ENCODE measurements around the gene CA5B. TPM values are rescaled to one million over a fixed set of nuclear protein-coding genes. Genes with fewer than 3 reads are reported as not detected.

Gene CA5B
- total RNA-seq, 1 donor, result 6.9 TPM

GRCh38 chrX:15761564-15762191 lies 23.6 kb downstream of the CA5B start:
- DNase-seq (ENCODE audit: insufficient read length, low spot score, missing footprints), result peak; percentile 82
- no peak overlapping the region for H2AFZ ChIP-seq (ENCODE audit: low read length)
- no peaks in the 10 kb centered on the region for H3K9me3 ChIP-seq (ENCODE audit: low read depth, low read length)
- H3K4me2 ChIP-seq (ENCODE audit: insufficient read depth, low read length), result no peak overlapping the region
- H3K4me1 ChIP-seq (ENCODE audit: insufficient read depth, low read length), result no peaks in the 10 kb centered on the region
- H3K27ac ChIP-seq (ENCODE audit: low read depth, low read length), result no peak overlapping the region
- no peaks in the 10 kb centered on the region for H4K20me1 ChIP-seq (ENCODE audit: insufficient read depth, low read length)
- H3K79me2 ChIP-seq (ENCODE audit: insufficient read depth, low read length), result no peaks in the 10 kb centered on the region
- no peaks in the 10 kb centered on the region for H3K36me3 ChIP-seq (ENCODE audit: insufficient read depth, low read length)
- no peak overlapping the region for H3K4me3 ChIP-seq (ENCODE audit: insufficient read depth, low read length)
- H3K27me3 ChIP-seq (ENCODE audit: insufficient read depth, low read length), result no peaks in the 10 kb centered on the region
- TF ChIP-seq CTCF (IDR thresholded peaks at IDR 0.05; ENCODE audit: extremely low read depth, low read depth, low read length), result peak; percentile 90

- Histone ChIP-seq H3K27ac (ENCODE audit: low read depth, low read length) (no peak overlapping the region), H3K79me2 (ENCODE audit: insufficient read depth, low read length) (no peaks in the 10 kb centered on the region), H4K20me1 (ENCODE audit: insufficient read depth, low read length) (no peaks in the 10 kb centered on the region), H3K9me3 (ENCODE audit: low read depth, low read length) (no peaks in the 10 kb centered on the region), H3K4me1 (ENCODE audit: insufficient read depth, low read length) (no peaks in the 10 kb centered on the region), H3K36me3 (ENCODE audit: insufficient read depth, low read length) (no peaks in the 10 kb centered on the region), H3K4me3 (ENCODE audit: insufficient read depth, low read length) (no peak overlapping the region), H3K27me3 (ENCODE audit: insufficient read depth, low read length) (no peaks in the 10 kb centered on the region), H3K4me2 (ENCODE audit: insufficient read depth, low read length) (no peak overlapping the region), H2AFZ (ENCODE audit: low read length) (no peak overlapping the region)
- no peak for DNase-seq (ENCODE audit: insufficient read length, low spot score, missing footprints)
- no peak for TF ChIP-seq CTCF (IDR thresholded peaks at IDR 0.05; ENCODE audit: extremely low read depth, low read depth, low read length)
Observed at GRCh38 chrX:15769300-15769954, 31.4 kb downstream of the CA5B start.

- no peaks in the 10 kb centered on the region for H3K79me2 ChIP-seq (ENCODE audit: insufficient read depth, low read length)
- H3K4me3 ChIP-seq (ENCODE audit: insufficient read depth, low read length), result no peak overlapping the region
- no peak overlapping the region for H3K4me2 ChIP-seq (ENCODE audit: insufficient read depth, low read length)
- no peak for TF ChIP-seq CTCF (IDR thresholded peaks at IDR 0.05; ENCODE audit: extremely low read depth, low read depth, low read length)
- no peaks in the 10 kb centered on the region for H3K27me3 ChIP-seq (ENCODE audit: insufficient read depth, low read length)
- no peak for DNase-seq (ENCODE audit: insufficient read length, low spot score, missing footprints)
- no peak overlapping the region for H3K27ac ChIP-seq (ENCODE audit: low read depth, low read length)
- no peak overlapping the region for H2AFZ ChIP-seq (ENCODE audit: low read length)
- no peaks in the 10 kb centered on the region for H4K20me1 ChIP-seq (ENCODE audit: insufficient read depth, low read length)
- H3K4me1 ChIP-seq (ENCODE audit: insufficient read depth, low read length), result no peaks in the 10 kb centered on the region
- H3K9me3 ChIP-seq (ENCODE audit: low read depth, low read length), result no peaks in the 10 kb centered on the region
- peaks cover 9% of the 10 kb centered on the region for H3K36me3 ChIP-seq (ENCODE audit: insufficient read depth, low read length)
Observed at GRCh38 chrX:15781961-15782699, 44.1 kb downstream of the CA5B start.

- no peak for TF ChIP-seq CTCF (IDR thresholded peaks at IDR 0.05; ENCODE audit: extremely low read depth, low read depth, low read length)
- H3K9me3 ChIP-seq (ENCODE audit: low read depth, low read length), result no peaks in the 10 kb centered on the region
- H3K79me2 ChIP-seq (ENCODE audit: insufficient read depth, low read length), result no peaks in the 10 kb centered on the region
- no peak overlapping the region for H3K27ac ChIP-seq (ENCODE audit: low read depth, low read length)
- no peak overlapping the region for H3K4me3 ChIP-seq (ENCODE audit: insufficient read depth, low read length)
- no peak overlapping the region for H3K4me2 ChIP-seq (ENCODE audit: insufficient read depth, low read length)
- H4K20me1 ChIP-seq (ENCODE audit: insufficient read depth, low read length), result no peaks in the 10 kb centered on the region
- peaks cover 6% of the 10 kb centered on the region for H3K4me1 ChIP-seq (ENCODE audit: insufficient read depth, low read length)
- H3K36me3 ChIP-seq (ENCODE audit: insufficient read depth, low read length), result peaks cover 7% of the 10 kb centered on the region
- H3K27me3 ChIP-seq (ENCODE audit: insufficient read depth, low read length), result no peaks in the 10 kb centered on the region
- no peak overlapping the region for H2AFZ ChIP-seq (ENCODE audit: low read length)
- no peak for DNase-seq (ENCODE audit: insufficient read length, low spot score, missing footprints)
Observed at GRCh38 chrX:15785176-15785750, 47.2 kb downstream of the CA5B start.

Measured in osteoblast (primary cell).